ENCODE results near the gene SORT1.

DNA sequence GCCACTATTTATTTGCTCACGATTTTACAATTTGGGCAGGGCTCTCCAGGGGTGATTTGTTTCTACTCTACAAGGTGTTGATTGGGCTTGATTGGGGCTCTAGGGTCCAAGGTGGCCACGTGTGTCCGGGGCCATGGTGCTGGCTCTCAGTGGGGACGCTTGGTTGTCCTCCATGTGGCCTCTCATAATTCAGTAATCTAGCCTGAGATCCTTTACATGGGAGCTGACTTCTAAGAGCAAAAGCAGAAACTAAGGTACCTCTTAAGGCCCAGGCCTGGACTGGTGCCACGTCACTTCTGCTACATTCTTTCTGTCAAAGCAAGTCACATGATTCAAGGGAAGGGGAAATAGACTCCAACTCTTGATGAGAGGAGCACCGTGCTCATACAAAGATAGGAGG, 106.7 kb downstream of the SORT1 start:
- TF ChIP-seq, protein P1, sequence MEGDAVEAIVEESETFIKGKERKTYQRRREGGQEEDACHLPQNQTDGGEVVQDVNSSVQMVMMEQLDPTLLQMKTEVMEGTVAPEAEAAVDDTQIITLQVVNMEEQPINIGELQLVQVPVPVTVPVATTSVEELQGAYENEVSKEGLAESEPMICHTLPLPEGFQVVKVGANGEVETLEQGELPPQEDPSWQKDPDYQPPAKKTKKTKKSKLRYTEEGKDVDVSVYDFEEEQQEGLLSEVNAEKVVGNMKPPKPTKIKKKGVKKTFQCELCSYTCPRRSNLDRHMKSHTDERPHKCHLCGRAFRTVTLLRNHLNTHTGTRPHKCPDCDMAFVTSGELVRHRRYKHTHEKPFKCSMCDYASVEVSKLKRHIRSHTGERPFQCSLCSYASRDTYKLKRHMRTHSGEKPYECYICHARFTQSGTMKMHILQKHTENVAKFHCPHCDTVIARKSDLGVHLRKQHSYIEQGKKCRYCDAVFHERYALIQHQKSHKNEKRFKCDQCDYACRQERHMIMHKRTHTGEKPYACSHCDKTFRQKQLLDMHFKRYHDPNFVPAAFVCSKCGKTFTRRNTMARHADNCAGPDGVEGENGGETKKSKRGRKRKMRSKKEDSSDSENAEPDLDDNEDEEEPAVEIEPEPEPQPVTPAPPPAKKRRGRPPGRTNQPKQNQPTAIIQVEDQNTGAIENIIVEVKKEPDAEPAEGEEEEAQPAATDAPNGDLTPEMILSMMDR (IDR thresholded peaks at IDR 0.05 in 8 of 11, conservative IDR thresholded peaks at IDR 0.05 in 3 of 11), result no peak
- no peak for TF ChIP-seq POLR2A (IDR thresholded peaks at IDR 0.05)
